ENCODE results near the gene JAK3.

The JAK3 gene

DNA sequence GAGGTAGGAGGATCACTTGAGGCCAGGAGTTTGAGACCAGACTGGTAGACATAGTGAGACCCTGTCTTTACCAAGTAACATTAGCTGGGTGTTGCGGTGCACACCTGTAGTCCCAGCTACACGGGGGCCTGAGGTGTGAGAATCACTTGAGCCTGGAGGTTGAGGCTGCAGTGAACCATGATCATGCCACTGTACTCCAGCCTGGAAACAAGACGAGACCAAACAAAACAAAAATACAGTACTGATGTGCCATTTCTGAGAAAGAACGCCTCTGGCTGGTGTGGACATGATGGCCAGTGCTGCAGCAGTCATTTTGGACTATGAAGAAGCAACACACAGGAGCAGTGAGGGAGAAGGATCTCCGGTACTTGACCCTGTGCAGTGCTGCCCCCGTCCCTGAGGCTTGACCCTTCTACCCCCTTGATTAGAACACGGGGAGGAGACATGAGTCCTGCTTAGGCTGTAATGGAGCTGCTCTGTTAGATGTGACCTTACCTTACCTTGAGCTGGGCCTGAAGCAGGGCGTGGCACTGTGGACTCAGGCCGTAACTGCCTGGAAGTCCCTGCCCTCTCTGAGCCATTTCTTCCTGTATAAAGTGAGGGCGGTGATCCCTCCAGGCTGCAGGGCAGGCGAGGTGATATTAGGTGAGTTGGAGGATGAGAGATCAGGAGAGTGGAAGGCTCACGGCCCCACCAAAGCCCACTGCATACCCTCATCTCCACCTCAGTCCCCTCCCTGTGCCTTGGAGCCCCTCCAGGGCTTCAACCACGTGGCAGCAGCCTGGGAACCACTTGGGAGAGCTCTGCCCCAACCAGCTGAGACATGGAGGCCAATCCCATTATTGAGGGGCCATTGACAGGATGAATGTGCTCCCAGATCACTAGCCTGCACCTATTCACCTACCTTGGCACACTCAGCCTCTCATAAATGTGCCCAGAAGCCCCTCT, 17.9 kb upstream of the JAK3 start:
- peak; percentile 39 for DNase-seq

DNA sequence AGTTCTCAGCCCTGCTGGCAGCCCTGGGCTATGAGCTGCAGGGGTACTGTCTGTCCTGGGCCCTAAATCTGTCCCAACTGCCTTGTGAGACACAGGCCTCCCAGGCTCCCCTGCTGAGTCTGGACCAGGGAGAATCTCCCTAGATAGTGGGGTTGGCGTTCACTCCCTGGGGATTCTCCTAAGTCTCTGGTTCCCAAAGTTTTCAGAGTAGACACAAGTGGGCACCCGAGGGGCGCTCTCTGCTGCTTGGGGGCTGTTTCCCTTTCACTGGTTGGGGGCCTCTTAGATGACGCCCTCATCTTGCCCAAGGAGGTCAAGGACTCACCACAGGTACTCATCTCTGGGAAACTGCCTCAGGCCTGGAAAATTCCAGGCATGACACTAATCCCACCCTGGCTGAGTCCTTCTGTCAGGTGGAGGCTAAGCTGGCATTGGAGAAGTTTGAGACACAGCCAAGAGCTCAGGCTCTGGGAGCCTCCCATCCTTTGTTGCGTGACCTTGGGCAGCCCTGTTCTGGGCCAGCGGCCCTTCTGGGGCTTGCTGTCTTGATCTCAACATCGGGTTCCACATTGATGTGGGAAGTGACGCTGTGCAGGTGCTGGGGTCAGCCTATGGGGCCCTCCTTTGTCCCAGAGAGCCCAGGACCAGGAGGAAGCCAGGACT, 15.9 kb upstream of the JAK3 start:
- DNase-seq, result no peak

DNA sequence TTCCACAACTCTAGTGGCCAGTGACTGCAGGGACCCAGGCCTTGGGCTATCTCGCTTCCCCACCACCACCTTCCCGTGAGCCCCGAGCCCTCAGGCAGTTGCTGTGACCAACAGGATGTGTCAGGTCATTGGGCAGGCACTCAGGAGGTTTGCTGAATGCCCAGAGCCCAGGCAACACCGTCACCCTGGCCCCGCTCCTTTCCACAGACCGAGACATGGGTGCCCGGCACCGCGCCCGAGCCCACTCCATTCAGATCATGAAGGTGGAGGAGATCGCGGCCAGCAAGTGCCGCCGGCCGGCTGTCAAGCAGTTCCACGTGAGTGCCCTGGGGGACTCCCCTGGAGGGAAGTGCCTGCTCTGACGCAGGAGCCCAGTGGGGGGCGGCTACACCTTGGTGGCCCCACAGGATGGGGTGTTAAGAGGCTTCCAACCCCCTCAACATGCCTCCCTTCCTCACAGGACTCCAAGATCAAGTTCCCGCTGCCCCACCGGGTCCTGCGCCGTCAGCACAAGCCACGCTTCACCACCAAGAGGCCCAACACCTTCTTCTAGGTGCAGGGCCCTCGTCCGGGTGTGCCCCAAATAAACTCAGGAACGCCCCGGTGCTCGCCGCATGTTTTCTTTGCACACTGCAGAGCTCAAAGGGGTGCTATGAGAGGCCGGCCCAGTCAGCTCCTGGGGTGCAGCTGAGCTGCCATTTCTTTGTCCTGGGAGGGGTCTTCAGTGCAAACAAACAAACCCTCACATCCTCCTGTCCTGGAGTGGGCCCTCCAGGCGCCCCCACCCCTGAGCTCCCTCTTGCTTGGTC, 15.1 kb upstream of the JAK3 start:
- no peak for DNase-seq

DNA sequence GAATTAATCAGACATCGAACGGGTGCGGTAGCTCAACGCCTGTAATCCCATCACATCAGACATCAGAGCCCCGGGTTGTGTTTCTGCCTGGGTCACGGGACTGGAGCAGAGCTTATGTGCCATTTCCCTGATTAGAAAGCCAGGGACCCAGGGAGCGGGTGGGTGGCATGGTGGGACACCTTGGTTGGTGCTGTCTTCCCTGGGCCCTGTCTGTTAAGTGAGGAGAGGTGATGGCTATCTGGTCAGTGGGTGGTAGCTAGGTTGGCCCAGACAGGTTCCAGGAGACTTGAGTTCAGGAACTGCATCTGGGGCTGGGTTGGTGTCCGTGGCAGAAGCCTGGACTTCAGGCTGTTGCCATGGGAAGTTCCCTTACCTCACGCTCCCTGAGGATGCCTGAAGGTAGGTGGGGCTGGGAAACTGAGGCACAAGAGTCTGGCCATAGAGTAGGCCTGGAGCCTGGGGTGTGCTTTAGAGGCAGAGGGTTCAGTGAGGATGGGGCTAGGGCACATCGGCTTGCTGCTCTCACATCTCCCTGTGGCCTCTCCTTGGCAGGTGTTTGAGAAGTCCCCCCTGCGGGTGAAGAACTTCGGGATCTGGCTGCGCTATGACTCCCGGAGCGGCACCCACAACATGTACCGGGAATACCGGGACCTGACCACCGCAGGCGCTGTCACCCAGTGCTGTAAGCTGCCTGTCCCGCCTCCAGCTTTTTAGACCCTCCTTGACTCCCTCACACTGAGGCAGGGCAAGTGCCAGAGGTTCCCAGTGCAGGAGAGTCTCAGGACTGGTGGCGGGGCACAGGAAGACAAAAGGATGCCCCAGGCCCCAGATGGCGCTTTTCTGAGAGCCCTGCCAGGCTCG, 14.0 kb upstream of the JAK3 start:
- no peak for DNase-seq

DNA sequence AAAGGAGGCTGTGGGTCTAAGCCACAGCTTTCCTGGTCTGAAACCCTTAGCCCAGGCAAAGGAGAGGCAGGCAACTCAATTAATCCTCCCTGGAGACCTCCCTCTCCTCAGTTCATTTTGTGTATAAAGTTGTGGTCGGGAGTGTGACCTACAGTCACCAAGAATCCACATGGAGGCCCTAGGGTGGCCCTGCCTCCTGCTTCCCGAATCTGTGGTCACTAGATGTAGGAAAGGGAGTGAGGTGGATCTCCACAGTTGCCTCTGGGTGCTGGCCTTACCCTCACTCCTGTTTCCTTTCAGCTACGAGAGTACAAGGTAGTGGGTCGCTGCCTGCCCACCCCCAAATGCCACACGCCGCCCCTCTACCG, 13.2 kb upstream of the JAK3 start:
- DNase-seq, result no peak

DNA sequence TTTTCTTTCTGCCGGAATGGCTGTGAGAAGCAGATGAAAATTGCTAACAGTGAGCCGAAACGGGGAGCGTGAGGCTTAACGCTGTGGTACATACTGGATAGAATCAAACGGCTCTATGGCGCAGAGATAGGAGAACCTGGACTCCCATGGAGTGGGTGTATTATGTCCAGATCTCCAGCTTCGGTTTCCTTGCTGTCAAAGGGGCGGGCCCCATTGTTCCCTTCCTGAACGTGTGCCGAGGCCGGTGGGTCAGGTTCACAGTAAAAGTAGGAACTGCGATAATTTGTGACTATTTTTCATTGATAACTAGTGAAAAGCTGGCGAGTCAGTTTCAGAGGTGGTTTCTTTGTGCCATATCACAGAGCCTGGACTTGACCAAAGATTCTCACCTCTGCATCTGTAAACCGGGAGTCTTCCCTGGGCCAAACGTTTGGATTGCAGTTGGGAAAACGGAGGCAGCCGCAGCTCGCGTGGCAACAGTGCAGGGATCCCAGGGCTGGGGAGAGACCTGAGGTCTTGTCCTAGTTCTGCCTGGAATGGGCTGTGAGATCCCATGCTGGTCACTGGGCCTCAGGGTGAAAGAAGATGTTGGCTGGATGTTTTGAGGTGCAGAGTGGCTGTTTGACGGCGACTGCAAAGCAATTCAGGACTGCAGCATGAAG, 12.7 kb upstream of the JAK3 start:
- peak; percentile 44 for DNase-seq

DNA sequence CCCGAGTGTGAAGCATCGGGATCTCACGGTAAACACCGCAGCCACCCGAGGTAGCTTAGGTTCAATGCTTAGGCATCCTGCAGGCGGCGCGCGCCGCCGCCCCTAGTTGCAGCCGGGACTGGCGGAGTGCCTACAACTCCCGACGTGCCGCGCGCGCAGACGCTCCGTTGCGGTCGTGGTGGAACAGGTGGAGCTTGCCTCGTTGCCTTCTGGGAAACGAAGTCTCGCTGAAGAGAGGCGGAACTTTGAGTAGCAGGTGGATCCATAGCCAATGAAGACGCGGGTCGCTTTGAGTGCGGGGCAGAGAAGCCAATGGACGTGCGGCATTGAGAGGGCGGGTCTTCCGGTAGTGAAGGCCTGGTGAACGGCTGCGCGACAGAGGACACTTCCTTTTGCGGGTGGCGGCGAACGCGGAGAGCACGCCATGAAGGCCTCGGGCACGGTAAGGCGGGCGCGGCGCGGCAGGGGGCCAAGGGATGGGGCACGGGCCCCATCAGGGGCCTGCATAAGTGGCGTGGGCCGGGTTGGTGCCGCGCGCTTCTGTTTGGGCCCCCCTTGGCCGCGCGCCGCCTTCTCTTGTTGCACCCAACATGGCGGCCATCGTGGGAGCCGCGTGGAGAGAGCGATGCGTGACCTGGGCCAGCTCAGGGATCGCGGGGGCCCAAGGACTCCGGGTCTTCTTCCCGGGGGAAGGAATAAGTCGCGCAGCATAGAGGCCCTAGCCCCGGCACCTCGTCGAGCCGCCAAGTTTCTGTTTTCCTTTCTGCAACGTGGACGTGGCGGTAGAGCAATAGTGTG, 11.9 kb upstream of the JAK3 start, which contains the start of gene RPL18A:
RPL18A (plus strand) TSS at position 378 of the 798 bp plus-strand sequence; CDS start at position 425, 47 bp downstream.
- DNase-seq, result peak; percentile 100

DNA sequence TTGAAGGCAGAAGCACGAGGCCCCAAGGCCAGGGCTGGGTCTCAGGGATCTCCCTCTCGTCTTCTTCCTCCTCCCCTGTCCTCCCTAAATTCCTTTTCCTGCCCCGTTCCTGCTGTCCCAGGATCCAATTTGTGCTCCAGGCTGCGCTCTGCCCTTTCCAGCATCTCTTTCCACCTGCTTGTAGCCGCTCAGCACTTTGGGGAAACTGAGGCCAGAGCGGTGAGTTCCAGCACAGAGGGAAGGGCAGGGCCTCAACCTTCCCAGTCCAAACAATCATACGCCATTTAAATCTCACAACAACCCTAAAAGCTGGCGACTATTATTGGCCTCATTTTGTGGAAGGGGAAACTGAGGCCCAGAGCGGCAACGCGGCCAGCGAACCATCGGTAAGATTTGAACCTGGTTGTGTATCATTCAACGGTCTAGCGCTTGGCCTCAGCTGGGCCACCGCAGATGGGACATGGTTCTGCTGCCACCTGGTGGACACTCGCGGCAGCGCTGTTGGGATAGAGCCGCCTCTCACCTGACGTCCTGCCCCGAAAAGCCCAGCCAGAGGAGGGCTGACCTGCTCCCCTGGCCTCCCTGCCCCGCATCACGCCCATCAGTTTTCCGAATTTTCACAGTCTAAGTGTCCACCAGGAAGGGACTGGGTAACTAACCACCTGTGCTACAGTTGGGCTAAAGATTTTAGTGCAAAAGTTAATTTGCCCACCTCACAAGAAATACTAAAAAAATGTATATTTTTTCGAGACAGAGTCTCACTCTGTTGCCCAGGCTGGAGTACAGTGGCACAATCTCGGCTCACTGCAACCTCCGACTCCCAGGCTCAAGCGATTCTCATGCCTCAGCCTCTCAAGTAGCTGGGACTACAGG, 7.7 kb upstream of the JAK3 start:
- DNase-seq, result peak; percentile 94

DNA sequence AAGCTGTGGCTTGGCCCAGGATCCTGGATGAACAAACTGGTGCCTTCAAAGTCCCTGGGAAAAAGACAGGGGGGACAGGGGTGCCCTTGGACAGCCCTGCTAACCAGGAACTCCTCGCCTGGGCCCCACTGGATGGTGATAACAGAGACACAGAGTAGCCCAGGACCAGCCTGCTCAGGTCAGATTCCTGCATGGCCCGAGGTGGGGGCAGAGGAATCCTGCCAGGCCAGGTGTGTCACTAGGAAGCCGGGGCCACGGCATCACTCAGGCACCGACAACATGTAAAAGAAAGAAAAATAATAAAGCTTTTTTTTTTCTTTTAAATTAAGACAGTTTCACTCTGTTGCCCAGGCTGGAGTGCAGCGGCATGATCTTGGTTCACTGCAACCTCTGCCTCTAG, 6.3 kb upstream of the JAK3 start:
- DNase-seq, result no peak

DNA sequence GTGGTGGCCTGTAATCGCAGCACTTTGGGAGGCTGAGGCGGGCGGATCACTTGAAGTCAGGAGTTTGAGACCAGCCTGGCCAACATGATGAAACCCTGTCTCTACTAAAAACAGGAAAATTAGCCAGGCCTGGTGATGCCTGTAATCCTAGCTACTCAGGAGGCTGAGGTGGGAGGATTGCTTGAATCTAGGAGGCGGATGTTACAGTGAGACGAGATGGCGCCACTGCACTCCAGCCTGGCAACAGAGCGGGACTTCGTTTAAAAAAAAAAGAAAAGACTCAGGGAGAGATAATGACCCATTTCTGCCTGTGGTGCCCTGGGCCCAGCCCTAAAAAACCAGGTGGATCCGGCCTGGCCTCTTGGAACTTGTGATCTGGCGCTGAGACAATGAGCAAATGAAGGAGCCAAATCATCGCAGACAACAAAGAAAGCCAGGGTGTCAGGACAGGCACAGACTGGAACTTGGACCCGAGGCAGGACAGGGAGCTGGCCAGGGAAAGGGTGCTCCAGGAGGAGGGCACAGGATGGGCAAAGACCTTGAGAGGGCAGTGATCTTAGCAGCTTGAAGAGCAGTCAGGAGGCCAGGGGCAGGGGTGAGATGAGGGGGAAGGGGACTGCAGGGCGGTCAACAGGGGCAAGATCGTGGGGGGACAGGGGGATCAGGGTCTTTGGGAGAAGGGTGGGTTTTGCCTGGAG, 962 bp upstream of the JAK3 start:
- no peak for DNase-seq

DNA sequence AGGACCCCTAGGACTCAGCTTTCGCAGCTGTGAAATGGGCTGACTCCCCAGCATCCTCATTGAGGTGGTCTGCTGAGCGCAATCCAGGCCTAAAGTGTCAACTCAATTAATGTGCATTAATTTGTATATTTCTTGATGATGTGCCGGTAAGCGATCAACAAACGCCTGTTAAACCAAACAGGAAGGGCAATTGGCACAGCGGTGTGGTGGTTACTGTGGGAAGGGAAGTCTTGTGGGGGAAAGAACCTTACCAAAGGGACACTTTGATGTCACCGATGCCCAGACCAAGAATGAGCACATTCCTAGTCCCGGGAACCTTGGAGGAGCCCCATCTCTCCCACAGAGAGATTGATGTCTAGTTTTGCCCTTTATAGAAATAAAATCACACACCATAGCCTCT, 1.6 kb downstream of the JAK3 start:
- peak; percentile 39 for DNase-seq

DNA sequence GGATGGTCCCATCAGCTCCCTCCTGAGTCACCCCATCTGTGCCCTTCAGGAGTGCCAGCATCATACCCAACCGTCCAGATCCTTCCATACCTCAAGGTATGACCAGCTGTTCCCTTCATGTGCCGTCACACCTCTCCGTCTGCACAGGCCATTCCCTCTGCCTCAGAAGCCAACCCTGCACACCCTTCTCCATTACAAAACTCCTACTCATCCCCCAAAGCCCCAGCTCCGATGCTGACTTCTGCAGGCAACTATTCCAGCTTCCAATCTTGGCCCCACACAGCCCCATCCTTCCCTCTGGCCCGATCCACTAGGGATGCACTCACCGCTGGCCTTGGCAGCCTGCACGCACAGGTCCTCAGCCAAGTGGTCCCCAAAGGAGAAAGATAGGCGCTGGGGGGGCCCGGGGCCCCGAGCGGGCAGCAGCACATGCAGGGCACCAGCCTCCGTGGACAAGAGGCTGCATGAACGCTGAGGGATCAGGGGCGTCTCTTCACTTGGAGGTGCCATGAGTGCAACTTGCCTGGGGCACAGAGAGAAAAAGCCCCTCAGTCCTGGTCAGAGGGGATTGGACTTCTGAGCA, 3.8 kb downstream of the JAK3 start:
- DNase-seq, result no peak

DNA sequence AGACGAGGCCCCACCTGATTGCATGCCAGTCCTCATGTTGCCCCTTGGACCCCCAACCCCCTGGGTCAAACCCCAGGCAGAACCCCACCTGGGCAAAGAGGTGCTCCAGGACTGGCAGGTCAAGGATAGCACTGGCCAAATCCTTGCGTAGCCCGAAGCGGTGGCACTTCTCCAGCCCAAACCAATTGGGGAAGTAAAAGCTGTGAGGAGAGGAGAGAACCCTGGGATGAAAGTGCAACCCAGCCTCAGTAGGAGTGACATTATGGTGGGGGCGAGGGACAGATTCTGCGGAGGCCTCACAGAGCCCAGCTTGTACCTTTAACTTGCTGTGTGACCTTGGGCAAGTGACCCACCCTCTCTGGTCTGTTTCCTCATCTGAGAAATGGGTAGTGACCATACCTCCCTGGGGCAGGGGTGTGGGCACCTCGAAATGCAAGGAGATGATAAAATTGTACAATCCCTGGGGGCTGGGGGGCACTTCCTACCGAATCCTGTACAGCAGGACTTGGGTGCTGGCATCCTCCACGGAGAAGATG, 4.4 kb downstream of the JAK3 start:
- DNase-seq, result no peak

DNA sequence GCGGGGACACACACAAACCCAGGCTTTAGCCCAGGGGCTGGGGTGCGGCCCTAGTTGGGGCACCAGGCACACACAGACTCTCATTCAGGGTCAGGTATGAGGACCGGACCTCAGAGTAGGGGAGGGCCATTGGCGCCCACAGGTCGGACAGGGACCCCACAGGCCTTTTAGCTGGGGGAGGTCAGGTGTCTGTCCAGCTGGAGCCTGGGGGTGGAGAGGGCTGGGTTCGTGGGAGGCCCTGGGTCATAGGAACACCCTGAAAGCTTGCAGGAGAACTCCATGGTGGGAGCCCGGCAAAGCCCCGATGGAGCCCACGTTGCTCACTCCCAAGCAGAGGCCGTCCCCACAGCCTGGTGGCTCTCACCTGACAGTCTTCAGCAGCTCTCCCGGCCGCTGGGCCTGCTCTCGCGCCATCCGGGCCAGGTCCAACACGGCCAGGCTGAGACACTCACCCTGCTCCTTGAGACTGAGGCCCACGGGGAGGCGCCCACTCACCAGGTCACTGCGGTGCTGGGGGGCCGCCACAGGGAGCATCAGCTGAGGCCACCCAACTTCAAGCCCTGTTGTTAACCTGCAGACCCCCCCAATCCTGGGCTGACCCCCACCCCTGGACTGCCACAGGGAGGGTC, 5.0 kb downstream of the JAK3 start:
- no peak for DNase-seq

DNA sequence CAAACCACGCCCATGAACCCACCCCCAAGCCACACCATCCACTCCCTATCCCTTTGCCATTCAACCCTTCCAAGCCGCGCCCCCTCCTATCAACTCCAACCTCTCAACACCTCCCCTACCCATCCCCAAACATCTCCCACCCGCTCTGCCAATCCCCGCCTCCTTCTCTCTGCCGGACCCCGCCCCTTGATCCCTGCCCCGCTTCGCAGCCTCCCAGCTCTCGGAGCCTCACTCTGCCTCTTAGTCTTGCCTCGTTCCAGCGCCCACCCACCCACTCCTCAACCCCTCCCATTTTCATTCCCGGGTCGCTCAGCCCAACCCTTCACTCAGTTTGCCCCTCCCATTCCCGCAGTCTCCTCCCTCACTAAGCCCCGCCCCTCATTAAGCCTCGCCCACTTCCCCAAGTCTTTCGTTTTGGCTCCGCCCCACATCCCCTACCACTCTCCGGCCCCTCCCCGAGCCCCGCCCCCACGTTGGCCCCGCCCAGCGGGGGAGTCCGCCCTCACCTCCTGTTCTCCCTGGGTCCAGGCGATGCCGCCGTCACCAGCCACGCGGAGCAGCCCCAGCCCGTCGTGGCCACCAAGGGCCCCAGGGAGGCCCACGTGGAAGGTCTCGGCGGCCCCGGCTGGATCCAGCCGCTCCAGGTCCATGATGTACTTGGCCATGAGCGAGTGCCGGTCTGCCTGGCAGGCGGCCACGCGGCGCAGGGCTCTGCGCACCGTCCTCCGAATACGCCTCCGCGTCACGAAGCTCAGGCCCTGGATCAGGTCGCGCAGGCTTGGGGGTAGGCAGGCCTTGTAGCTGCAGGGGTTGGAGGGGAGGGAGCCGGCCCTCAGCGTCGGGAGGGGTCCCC, 5.7 kb downstream of the JAK3 start:
- DNase-seq, result peak; percentile 67

DNA sequence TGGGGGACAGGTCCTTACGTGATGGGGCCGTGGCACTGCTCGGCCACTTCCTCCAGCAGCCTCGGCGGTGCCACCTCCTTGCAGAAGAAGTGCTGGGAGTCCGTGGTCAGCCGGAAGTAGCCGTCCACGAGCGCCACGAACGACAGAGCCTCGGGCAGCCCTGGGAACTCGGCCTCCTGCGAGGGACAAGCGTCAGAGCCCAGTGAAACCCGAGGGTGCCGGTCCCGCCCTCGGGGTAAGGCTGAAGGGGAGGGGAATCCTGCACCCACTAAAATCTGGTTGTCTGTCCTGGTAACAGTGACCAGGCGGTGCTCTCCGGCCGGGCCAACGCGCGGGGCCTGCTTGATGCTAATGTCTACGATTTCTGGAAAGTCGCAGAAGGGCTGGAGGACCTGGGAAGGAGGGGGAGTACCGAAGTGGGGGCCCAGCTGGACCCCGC, 6.4 kb downstream of the JAK3 start:
- no peak for DNase-seq

DNA sequence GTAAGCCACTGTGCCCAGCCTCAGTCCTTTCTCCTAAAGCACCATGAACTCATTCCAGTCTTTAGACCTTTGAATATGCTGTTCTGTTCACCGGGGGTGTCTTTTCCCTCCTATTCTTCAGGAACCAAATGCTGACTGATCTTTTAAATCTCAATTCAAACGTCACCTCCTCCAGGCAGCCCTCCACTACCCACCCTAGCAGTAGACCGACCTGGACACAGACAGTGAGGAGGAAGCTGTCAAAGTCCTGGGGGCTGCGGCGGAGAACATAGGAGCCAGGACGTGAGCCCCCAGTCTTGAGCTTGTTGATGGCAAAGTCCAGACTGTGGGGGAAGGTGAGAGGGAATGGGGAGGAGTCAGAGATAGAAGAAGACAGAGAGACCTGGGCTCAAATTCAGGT, 7.8 kb downstream of the JAK3 start:
- DNase-seq, result no peak
